Smooth muscle cell (in vitro differentiated cells): Measurements from ENCODE around the gene PIK3R3. TPM values are rescaled to one million over a fixed set of nuclear protein-coding genes. Genes with fewer than 3 reads are reported as not detected.

Experiments
- DNase-seq: peaks from one replicate; lab custom pipeline; 2025; ENCODE audit not compliant: unreplicated experiment; lab: John Stamatoyannopoulos, UW
- H2AFZ ChIP-seq: fragments of 200-600 bp; sonication (generic); 2 replicates; pipeline ENCODE4 v1.6.0; 2016; ENCODE audit warnings: antibody characterized with exemption, low read depth, mild to moderate bottlenecking
- H3F3A ChIP-seq: fragments of 200-600 bp; sonication (generic); 2 replicates; pipeline ENCODE4 v1.6.0; 2017; ENCODE audit warnings: antibody characterized with exemption, low read depth
- H3K27ac ChIP-seq: fragments of 200-600 bp; sonication (generic); 2 replicates; pipeline ENCODE4 v1.5.1; 2016; ENCODE audit warnings: low read depth, mild to moderate bottlenecking
- H3K27me3 ChIP-seq: fragments of 200-600 bp; sonication (generic); 2 replicates; pipeline ENCODE4 v1.6.1; 2016; ENCODE audit warnings: low read depth, mild to moderate bottlenecking
- H3K36me3 ChIP-seq: fragments of 200-600 bp; sonication (generic); 2 replicates; pipeline ENCODE4 v1.5.1; 2016; ENCODE audit warnings: low read depth
- H3K4me1 ChIP-seq: fragments of 200-600 bp; sonication (generic); 2 replicates; pipeline ENCODE4 v1.5.1; 2016; ENCODE audit warnings: low read depth
- H3K4me2 ChIP-seq: fragments of 200-600 bp; sonication (generic); 2 replicates; pipeline ENCODE4 v1.6.0; 2016; ENCODE audit warnings: mild to moderate bottlenecking
- H3K4me3 ChIP-seq: fragments of 200-600 bp; sonication (generic); 2 replicates; pipeline ENCODE4 v1.5.1; 2016; ENCODE audit warnings: mild to moderate bottlenecking
- H3K79me2 ChIP-seq: fragments of 200-600 bp; sonication (generic); 2 replicates; pipeline ENCODE4 v1.6.0; 2016; ENCODE audit warnings: low read depth, mild to moderate bottlenecking
- H3K9ac ChIP-seq: fragments of 200-600 bp; sonication (generic); 2 replicates; pipeline ENCODE4 v1.6.0; 2016; ENCODE audit warnings: low read depth
- H3K9me3 ChIP-seq: fragments of 200-600 bp; sonication (generic); replicated peaks from 2 replicates; pipeline ENCODE4 v1.5.1; 2016; ENCODE audit warnings: low read depth
- H4K20me1 ChIP-seq: fragments of 200-600 bp; sonication (generic); 2 replicates; pipeline ENCODE4 v1.6.0; 2016; ENCODE audit warnings: low read depth
- CTCF ChIP-seq: fragments of 200-600 bp; sonication (generic); IDR thresholded peaks from 2 replicates; pipeline ENCODE4 v1.5.1; 2017; ENCODE audit warnings: borderline replicate concordance, mild to moderate bottlenecking, antibody characterized with exemption; ENCODE audit not compliant: insufficient read depth, poor library complexity, severe bottlenecking
- WGBS: methylation state at CpG from one replicate; pipeline ENCODE4 v1.1.7; 2016; ENCODE audit warnings: low lambda C conversion rate; 5-methylcytosine and 5-hydroxymethylcytosine counted together
- polyA plus RNA-seq: library from polyadenylated mRNA; unstranded; fragments of >200 nt; fragmentation: Nextera tagmentation; extraction: Ambion mirVana; gene quantifications from 2 replicates; pipeline ENCODE4 v1.2.1, GENCODE V29; 2016
- total RNA-seq: library from RNA; depleted of rRNA; stranded (reverse); fragments of >200 nt; gene quantifications from 2 replicates; pipeline ENCODE4 v1.2.3, GENCODE V29; 2014

PIK3R3 gene
- total and polyA plus RNA-seq, 2 experiments from 2014 or later: 3.7 to 5.6 TPM

- Histone ChIP-seq H2AFZ (peak overlapping the region; percentile 93), H3K9me3 (no peaks in the 10 kb centered on the region), H3K4me1 (peaks cover 23% of the 10 kb centered on the region), H3K36me3 (no peaks in the 10 kb centered on the region), H3K27ac (no peak overlapping the region), H3K79me2 (peaks cover 56% of the 10 kb centered on the region), H3K27me3 (no peaks in the 10 kb centered on the region), H4K20me1 (no peaks in the 10 kb centered on the region), H3K4me3 (peak overlapping the region; percentile 86), H3F3A (peaks cover 5% of the 10 kb centered on the region), H3K9ac (peak overlapping the region; percentile 98), H3K4me2 (peak overlapping the region; percentile 93)
- no peak for DNase-seq
- WGBS: 52% methylated on average over 1 of the region's 1 CpG
- TF ChIP-seq CTCF: no peak
These were observed 2.3 kb downstream of the PIK3R3 start for GRCh38 chr1:46130121-46130520.

GRCh38 chr1:46128344-46128743 lies 4.1 kb downstream of the PIK3R3 start:
- no peaks in the 10 kb centered on the region for H3K27me3 ChIP-seq
- no peak for DNase-seq
- 90% methylated on average over 3 of the region's 3 CpGs for WGBS
- no peaks in the 10 kb centered on the region for H4K20me1 ChIP-seq
- TF ChIP-seq CTCF: no peak
- peaks cover 68% of the 10 kb centered on the region for H3K79me2 ChIP-seq
- H3K36me3 ChIP-seq: no peaks in the 10 kb centered on the region
- H3K4me1 ChIP-seq: peaks cover 8% of the 10 kb centered on the region
- H3K4me3 ChIP-seq: no peak overlapping the region
- no peak overlapping the region for H3K4me2 ChIP-seq
- no peaks in the 10 kb centered on the region for H3F3A ChIP-seq
- no peaks in the 10 kb centered on the region for H3K9me3 ChIP-seq
- no peak overlapping the region for H2AFZ ChIP-seq
- H3K9ac ChIP-seq: no peak overlapping the region
- H3K27ac ChIP-seq: no peak overlapping the region

GRCh38 chr1:46118856-46119255 lies 13.6 kb downstream of the PIK3R3 start:
- TF ChIP-seq CTCF: no peak
- Histone ChIP-seq H3K4me1 (no peaks in the 10 kb centered on the region), H3K4me2 (no peak overlapping the region), H2AFZ (no peak overlapping the region), H3K27me3 (no peaks in the 10 kb centered on the region), H3K79me2 (peaks cover 41% of the 10 kb centered on the region), H4K20me1 (peaks cover 10% of the 10 kb centered on the region), H3K9ac (no peak overlapping the region), H3K9me3 (no peaks in the 10 kb centered on the region), H3F3A (no peaks in the 10 kb centered on the region), H3K4me3 (no peak overlapping the region), H3K36me3 (no peaks in the 10 kb centered on the region), H3K27ac (no peak overlapping the region)
- no peak for DNase-seq

- WGBS: 92% methylated on average over 5 of the region's 5 CpGs
- Histone ChIP-seq H3K36me3 (no peaks in the 10 kb centered on the region), H3K4me2 (no peak overlapping the region), H3K27me3 (no peaks in the 10 kb centered on the region), H3K9ac (no peak overlapping the region), H3K27ac (no peak overlapping the region), H4K20me1 (peaks cover 10% of the 10 kb centered on the region), H3K79me2 (peaks cover 32% of the 10 kb centered on the region), H2AFZ (no peak overlapping the region), H3K4me1 (no peaks in the 10 kb centered on the region), H3K9me3 (no peaks in the 10 kb centered on the region), H3K4me3 (no peak overlapping the region), H3F3A (no peaks in the 10 kb centered on the region)
- DNase-seq: no peak
- no peak for TF ChIP-seq CTCF
These were observed 14.5 kb downstream of the PIK3R3 start for GRCh38 chr1:46117810-46118494.
